Endothelial cell (in vitro differentiated cells): ENCODE data around the gene PAPSS2. TPM values are rescaled to one million over a fixed set of nuclear protein-coding genes. Genes with fewer than 3 reads are reported as not detected.

Source experiments
- DNase-seq: peaks from one replicate; pipeline ENCODE4 v3.0.0; 2021; ENCODE audit warnings: low spot score
- H3K27ac Mint-ChIP-seq: one replicate; pipeline ENCODE4 v1.8.0; 2021; ENCODE audit warnings: mixed read lengths, inconsistent platforms; ENCODE audit not compliant: unreplicated experiment
- H3K27me3 Mint-ChIP-seq: one replicate; pipeline ENCODE4 v1.8.0; 2021; ENCODE audit warnings: mild to moderate bottlenecking, moderate library complexity, mixed read lengths, inconsistent platforms; ENCODE audit not compliant: unreplicated experiment
- H3K36me3 Mint-ChIP-seq: one replicate; pipeline ENCODE4 v1.8.0; 2021; ENCODE audit warnings: mild to moderate bottlenecking, low read depth, mixed read lengths, inconsistent platforms; ENCODE audit not compliant: unreplicated experiment
- H3K4me1 Mint-ChIP-seq: one replicate; pipeline ENCODE4 v1.8.0; 2021; ENCODE audit warnings: mild to moderate bottlenecking, mixed read lengths, inconsistent platforms; ENCODE audit not compliant: unreplicated experiment
- H3K4me3 Mint-ChIP-seq: one replicate; pipeline ENCODE4 v1.8.0; 2021; ENCODE audit warnings: mild to moderate bottlenecking, mixed read lengths, inconsistent platforms; ENCODE audit not compliant: unreplicated experiment
- H3K9me3 Mint-ChIP-seq: one replicate; pipeline ENCODE4 v1.8.0; 2021; ENCODE audit warnings: mixed read lengths, inconsistent platforms; ENCODE audit not compliant: unreplicated experiment
- total RNA-seq: library from RNA; stranded (reverse); fragmentation: NEBNext Ultra II Directional; extraction: Animal tissue kit (Norgen Biotek cat#: 25700); gene quantifications from one replicate; pipeline ENCODE4 v1.2.1, GENCODE V29; 2021; ENCODE audit not compliant: unreplicated experiment
- TF ChIP-seq, protein P1 (sequence below): fragments of 200-600 bp; sonication (generic); IDR thresholded peaks from one replicate; pipeline ENCODE4 v1.5.0; 2021; ENCODE audit warnings: antibody characterized with exemption; ENCODE audit not compliant: unreplicated experiment

PAPSS2 gene
- total RNA-seq, 1 donor from 2014 or later = 31.0 TPM

- TF ChIP-seq, protein P1, sequence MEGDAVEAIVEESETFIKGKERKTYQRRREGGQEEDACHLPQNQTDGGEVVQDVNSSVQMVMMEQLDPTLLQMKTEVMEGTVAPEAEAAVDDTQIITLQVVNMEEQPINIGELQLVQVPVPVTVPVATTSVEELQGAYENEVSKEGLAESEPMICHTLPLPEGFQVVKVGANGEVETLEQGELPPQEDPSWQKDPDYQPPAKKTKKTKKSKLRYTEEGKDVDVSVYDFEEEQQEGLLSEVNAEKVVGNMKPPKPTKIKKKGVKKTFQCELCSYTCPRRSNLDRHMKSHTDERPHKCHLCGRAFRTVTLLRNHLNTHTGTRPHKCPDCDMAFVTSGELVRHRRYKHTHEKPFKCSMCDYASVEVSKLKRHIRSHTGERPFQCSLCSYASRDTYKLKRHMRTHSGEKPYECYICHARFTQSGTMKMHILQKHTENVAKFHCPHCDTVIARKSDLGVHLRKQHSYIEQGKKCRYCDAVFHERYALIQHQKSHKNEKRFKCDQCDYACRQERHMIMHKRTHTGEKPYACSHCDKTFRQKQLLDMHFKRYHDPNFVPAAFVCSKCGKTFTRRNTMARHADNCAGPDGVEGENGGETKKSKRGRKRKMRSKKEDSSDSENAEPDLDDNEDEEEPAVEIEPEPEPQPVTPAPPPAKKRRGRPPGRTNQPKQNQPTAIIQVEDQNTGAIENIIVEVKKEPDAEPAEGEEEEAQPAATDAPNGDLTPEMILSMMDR = no peak
- Mint-ChIP-seq H3K27ac (no peak overlapping the region), H3K4me3 (no peak overlapping the region), H3K9me3 (no peaks in the 10 kb centered on the region), H3K27me3 (no peaks in the 10 kb centered on the region), H3K4me1 (peaks cover 5% of the 10 kb centered on the region), H3K36me3 (peaks cover 4% of the 10 kb centered on the region)
- no peak for DNase-seq
Observed at GRCh38 chr10:87759551-87759950, 99.9 kb downstream of the PAPSS2 start.

DNA sequence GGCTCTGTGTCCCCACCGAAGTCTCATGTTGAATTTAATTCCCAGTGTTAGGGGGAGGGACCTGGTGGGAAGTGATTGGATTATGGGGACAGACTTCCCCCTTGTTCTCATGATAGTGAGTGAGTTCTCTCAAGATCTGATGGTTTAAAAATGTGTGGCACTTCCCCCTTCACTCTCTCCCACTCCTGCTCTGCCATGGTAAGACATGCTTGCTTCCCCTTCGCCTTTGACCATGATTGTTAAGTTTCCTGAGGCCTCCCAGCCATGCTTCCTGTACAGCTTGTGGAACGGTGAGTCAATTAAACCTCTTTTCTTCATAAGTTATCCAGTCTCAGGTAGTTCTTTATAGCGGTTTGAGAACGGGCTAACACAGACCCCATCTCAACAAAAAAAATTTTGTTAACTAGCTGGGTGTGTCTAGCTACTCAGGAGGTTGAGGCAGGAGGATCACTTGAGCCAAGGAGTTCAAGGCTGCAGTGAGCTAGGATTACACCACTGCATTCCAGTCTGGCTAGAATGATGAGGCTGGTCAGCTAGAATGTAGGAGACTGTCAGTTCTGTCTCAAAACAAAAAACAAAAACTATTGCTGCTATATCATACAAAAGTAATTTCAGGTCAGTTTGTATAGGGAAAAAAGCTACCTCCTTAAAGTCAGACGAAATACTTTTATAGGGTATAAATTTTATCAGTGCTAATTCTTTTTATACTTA is 100.7 kb downstream of the PAPSS2 start:
- H3K9me3 Mint-ChIP-seq = no peaks in the 10 kb centered on the region
- no peak for DNase-seq
- peak overlapping the region; percentile 10 for H3K4me3 Mint-ChIP-seq
- H3K27me3 Mint-ChIP-seq = no peaks in the 10 kb centered on the region
- H3K36me3 Mint-ChIP-seq = peaks cover 8% of the 10 kb centered on the region
- H3K4me1 Mint-ChIP-seq = peaks cover 5% of the 10 kb centered on the region
- H3K27ac Mint-ChIP-seq = peak overlapping the region; percentile 74
- TF ChIP-seq, protein P1 = no peak

DNA sequence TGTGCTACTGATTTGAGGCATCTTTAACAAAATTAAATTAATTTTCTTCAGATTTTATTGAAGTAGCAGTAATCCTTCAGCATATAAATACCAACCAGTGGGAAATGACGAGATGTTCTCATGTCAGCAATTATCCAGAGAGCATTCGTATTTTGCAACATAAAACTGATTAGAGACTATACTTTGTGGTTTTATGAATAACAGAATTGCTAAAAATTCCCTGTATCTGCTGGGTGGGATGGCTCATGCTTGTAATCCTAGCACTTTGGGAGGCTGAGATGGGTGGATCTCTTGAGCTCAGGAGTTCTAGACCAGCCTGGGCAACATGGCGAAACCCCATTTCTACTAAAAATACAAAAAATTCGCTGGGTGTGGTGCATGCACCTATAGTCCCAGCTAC is 101.5 kb downstream of the PAPSS2 start:
- no peak for DNase-seq
- H3K36me3 Mint-ChIP-seq = peaks cover 8% of the 10 kb centered on the region
- no peaks in the 10 kb centered on the region for H3K27me3 Mint-ChIP-seq
- TF ChIP-seq, protein P1 = no peak
- peaks cover 5% of the 10 kb centered on the region for H3K4me1 Mint-ChIP-seq
- H3K4me3 Mint-ChIP-seq = no peak overlapping the region
- no peaks in the 10 kb centered on the region for H3K9me3 Mint-ChIP-seq
- H3K27ac Mint-ChIP-seq = no peak overlapping the region

DNA sequence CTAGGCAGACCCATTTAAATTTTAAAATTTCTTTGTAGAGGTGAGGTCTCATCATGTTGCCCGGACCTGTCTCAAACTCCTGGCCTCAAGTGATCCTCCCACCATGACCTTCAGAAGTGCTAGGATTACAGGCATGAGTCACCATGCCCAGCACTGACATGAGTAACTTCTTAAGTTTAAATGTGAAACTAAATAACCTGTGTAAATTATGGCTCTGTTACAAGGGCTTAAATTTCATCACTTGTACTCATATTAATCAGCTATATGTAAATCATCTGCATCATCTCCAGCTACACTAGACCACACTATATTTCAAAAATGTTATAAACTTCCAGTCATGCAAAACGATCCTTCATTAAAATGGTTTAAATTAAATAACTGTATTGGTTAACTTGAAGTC is 102.2 kb downstream of the PAPSS2 start:
- H3K27ac Mint-ChIP-seq = no peak overlapping the region
- H3K27me3 Mint-ChIP-seq = no peaks in the 10 kb centered on the region

More for the DNA sequence above, 102.2 kb downstream of the PAPSS2 start:
- Mint-ChIP-seq H3K4me1 (peaks cover 5% of the 10 kb centered on the region), H3K4me3 (no peak overlapping the region), H3K9me3 (no peaks in the 10 kb centered on the region), H3K36me3 (peaks cover 8% of the 10 kb centered on the region)
- no peak for DNase-seq
- TF ChIP-seq, protein P1 = no peak
